Measurements from ENCODE around the gene CADM2.
"Not testable (repeated sequence)": the region's sequence is repeated elsewhere in the genome, so short reads cannot be mapped to it uniquely, and the experiment has no call there.

Gene CADM2

DNA sequence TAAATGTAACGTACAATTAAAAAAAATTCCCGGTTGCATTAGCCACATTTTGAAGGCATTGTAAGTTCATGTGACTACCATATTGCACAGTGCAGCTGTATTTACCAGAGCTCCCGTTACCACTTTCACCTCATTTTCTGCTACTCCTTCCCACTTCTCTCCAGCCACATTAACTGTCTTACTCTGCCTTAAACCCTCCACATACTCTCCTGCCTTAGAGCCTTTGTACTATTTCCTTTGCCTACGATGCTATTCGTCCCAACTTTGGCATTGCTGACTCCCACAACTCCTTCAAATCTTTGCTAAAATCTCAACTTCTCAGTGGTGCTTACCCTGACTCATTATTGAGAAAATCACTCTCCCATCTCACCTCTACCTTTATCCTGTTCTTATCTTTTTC is 115.2 kb downstream of the CADM2 start:
- in situ Hi-C loops (cut with MboI; ENCODE audit: low sequenced_read_pairs): no loop called here

DNA sequence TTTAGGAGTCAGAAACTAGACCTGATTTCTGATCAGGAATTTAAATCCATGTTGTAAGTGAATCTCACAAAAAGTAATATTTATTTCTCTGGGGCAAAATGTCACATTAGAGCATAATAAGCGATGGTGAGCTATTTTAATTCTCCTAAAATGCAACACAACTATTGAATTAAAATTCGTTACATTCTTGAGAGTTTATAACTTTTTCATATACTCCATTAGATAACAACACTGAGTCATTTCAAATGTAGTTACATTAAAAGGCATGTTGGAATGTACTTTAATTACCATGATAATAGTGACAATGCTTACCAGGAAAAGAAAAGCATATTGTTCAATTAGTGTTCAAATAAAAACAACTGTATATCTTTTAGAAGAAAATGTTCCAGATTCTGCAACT is 116.9 kb downstream of the CADM2 start:
- in situ Hi-C loops (cut with MboI; ENCODE audit: low sequenced_read_pairs): no loop called here

DNA sequence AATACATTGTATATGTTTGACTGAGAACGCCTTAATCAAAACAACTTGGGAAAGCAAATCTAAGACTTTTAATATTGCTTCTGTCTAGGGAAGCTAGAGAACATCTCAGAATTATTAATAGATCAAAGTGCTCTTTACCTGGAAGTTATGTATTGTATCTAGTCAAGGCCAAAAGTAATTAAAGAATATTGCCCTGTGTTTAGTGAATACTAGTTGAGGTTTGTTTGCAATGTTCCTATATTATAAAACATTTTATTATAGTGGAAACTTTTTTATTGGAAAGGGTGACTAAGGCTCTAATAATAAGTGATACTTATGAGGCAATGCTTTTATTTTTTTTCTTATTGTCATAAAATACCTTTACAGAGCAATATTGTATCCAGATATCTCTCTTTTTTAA is 118.2 kb downstream of the CADM2 start:
- in situ Hi-C loops (cut with MboI; ENCODE audit: low sequenced_read_pairs): no loop called here

DNA sequence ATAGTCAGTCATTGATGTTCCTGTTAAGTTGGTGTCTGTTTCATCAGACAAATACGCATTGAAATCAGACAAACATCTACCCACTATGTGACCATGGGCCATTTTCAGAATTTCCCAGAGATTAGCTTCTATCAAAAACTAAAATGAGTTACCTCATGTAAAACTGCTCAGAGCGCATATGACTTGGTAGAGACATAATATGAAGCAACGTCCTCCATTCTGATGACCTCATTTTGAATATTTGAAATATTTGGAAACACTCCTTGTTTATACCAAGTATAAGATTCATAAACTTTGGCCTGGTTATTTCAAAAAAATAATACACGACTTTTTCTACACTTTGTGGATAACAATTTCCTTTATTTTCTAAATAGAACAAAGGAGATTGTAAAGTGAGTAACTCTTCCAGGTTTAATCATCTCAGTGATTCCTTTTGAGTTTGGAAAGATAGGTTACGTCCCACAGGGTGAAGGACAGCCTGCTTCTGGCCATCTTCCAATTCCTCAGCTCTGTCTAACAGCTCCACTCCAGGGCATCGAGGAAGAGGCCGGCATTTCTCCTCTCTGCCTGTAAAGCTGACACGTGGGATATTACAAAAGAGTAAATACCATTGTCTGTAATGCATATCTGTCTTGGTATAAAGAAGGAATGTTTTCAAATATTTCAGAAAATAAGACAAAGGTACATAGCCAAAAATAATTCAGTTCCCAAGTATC is 122.6 kb downstream of the CADM2 start:
- in situ Hi-C loops (cut with MboI; ENCODE audit: low sequenced_read_pairs): no loop called here

DNA sequence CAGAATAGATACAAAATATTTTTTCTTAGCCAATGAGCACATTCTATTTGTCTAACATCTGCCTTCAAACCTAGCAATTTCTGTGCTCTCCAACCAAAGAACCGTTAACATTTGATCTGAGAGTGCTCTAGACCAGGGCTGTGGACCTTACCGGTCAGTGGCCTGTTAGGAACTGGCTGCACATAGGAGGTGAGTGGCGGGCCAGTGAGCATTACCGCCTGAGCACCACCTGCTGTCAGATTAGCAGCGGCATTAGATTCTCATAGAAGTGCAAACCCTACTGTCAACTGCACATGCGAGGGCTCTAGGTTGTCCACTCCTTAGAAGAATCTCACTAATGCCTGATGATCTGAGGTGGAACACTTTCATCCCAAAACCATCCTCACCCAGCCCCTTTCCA is 131.7 kb downstream of the CADM2 start:
- in situ Hi-C loops (cut with MboI; ENCODE audit: low sequenced_read_pairs): no loop called here

DNA sequence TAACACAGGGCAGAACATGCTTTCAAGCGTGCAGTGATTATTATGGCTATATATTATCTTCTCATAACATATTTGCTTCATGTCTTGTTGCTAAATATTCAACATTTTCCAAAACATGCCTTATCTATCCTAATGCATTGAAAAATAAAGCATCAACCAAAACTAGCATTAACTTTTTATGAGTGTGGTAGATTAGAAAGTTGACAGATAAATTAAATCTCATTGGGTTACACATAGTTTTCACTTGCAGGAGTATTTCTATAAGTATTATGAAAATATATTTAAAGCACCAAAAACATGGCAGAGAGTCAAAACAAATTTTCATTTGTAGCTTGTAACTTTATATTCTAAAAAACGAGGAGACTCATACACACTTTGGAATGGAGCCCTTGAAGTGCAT is 141.5 kb downstream of the CADM2 start:
- in situ Hi-C loops (cut with MboI; ENCODE audit: low sequenced_read_pairs): no loop called here

DNA sequence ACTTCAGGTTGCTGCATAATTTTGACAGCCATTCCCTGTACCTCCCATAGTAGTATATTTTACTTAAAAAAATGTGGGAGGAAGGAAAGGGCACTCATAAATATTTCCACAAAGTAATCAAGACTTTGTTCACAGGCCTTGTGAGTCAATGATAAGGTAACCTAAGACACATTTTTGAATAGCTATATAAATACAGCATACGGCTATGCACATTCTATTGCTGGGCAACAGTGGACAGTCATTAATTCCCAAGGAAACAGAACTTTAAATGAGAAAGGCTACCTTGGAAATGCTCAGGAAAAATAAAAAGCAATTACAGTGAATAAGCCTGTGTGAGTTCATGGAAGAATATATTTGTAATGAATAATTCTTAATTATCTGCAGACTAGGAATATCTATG is 144.0 kb downstream of the CADM2 start:
- in situ Hi-C loops (cut with MboI; ENCODE audit: low sequenced_read_pairs): no loop called here

DNA sequence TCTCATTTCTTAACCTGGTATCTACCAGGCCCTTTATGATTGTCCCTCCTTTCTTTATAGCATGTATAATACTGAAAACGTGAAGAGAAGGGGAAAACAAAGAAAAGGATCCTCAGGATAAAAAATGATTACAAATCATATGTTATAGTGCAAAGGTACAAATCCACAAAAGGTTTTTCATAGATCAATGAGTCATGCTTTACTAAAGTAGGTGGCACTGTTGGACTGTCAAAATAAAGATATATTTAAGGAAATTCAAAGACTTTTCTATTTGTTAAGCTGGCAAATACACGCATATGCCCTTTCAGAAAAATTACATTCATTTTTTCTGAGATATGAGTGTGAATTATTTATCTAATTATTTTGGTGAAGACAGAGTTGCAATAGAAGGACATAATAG is 151.6 kb downstream of the CADM2 start:
- in situ Hi-C loops (cut with MboI; ENCODE audit: low sequenced_read_pairs): no loop called here

DNA sequence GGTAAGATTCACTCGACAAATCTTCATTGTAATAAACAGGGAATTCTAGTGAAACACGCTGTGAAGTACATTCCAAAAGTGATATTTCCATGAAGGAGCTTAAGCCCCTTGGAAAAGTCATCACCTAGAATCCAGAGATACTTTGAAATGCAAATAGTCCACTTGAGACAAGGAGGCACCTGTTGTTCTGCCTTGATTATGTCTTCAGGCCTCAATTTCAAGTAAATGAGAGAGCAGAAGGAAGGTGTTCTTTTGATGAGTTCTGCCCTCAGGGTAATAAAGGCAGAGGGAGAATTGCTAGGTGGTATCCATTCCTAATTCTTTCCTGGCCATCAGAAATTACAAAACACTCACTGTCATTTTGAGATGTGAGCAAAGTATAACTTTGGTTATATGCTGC is 162.1 kb downstream of the CADM2 start:
- in situ Hi-C loops (cut with MboI; ENCODE audit: low sequenced_read_pairs): no loop called here

DNA sequence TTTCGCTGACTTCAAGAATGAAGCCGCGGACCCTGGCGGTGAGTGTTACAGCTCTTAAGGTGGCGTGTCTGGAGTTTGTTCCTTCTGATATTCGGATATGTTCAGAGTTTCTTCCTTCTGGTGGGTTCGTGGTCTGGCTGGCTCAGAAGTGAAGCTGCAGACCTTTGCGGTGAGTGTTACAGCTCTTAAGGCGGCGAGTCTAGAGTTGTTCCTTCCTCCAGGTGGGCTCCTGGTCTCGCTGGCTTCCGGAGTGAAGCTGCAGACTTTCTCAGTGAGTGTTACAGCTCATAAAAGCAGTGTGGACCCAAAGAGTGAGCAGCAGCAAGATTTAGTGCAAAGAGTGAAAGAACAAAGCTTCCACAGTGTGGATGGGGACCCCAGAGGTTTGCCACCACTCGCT is 174.1 kb downstream of the CADM2 start:
- in situ Hi-C loops (cut with MboI; ENCODE audit: low sequenced_read_pairs): not testable (repeated sequence)

DNA sequence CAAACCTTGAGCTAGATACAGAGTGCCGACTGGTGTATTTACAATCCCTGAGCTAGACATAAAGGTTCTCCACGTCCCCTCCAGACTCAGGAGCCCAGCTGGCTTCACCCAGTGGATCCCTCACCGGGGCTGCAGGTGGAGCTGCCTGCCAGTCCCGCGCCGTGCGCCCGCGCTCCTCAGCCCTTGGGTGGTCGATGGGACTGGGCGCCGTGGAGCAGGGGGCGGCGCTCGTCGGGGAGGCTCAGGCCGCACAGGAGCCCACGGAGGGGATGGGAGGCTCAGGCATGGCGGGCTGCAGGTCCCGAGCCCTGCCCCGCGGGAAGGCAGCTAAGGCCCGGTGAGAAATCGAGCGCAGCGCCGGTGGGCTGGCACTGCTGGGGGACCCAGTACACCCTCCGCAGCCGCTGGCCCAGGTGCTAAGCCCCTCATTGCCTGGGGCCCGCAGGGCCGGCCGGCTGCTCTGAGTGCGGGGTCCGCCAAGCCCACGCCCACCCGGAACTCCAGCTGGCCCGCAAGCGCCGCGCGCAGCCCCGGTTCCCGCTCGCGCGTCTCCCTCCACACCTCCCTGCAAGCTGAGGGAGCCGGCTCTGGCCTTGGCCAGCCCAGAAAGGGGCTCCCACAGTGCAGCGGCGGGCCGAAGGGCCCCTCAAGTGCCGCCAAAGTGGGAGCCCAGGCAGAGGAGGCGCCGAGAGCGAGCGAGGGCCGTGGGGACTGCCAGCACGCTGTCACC is 175.1 kb downstream of the CADM2 start:
- in situ Hi-C loops (cut with MboI; ENCODE audit: low sequenced_read_pairs): not testable (repeated sequence)

DNA sequence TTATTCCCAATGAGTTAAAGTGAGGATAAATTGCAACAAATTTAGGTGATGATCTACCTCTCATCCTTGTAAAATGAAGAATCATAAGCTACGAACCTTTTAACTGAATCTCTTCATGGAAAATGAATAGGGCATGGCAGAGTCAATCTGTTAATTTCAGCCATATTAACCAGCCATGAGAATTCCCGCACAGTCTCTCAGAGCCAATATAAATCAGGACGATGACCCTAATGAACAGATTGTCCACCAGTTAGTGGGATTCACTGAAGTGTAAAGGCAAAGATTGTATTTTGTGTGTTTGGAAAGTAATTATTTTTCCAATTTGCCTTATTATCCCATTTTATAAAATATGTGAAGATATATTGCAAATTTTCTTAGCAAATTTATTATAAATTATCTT is 183.8 kb downstream of the CADM2 start:
- in situ Hi-C loops (cut with MboI; ENCODE audit: low sequenced_read_pairs): no loop called here

DNA sequence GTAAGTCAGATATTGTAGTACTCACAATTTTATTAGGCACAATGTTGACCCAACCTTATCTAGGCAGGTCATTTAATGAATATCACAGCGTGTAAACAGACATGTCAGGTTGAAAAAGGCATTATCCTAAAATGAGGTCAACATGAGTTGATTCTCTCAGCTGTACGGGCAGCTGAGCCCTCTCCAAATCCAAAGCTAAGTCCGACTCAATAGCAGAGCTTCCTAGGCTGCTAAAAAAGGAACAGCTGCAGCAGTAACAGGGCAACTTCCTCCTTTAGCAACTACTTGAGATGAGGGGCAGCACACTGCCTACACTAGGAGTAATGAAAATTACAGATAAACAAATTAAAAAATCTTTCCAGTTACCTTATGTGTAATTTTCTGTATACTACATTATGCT is 189.2 kb downstream of the CADM2 start:
- in situ Hi-C loops (cut with MboI; ENCODE audit: low sequenced_read_pairs): no loop called here

DNA sequence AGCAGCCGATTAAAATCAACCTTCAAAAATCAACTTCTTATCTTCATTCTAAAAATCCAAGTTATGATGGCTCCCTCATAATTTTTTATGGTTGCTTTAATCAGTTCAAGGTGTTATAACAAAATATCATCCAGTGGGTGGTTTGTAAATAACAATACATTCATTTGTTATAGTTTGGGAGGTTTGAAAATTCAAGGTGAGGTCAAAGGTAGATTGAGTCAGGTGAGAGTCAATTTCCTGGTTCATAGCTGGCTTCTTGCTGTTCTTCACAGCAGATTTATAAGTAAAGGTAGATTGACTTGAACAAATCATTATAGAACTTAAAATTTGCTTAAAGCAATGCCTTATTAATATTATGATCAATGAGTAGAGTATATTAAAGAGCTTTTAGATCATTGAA is 192.8 kb downstream of the CADM2 start:
- in situ Hi-C loops (cut with MboI; ENCODE audit: low sequenced_read_pairs): no loop called here

DNA sequence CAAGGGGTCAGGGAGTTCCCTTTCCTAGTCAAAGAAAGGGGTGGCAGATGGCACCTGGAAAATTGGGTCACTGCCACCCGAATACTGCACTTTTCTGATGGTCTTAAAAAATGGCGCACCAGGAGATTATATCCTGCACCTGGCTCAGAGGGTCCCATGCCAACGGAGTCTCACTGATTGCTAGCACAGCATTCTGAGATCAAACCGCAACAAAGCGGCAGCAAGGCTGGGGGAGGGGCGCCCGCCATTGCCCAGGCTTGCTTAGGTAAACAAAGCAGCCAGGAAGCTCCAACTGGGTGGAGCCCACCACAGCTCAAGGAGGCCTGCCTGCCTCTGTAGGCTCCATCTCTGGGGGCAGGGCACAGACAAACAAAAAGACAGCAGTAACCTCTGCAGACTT is 194.5 kb downstream of the CADM2 start:
- in situ Hi-C loops (cut with MboI; ENCODE audit: low sequenced_read_pairs): not testable (repeated sequence)

DNA sequence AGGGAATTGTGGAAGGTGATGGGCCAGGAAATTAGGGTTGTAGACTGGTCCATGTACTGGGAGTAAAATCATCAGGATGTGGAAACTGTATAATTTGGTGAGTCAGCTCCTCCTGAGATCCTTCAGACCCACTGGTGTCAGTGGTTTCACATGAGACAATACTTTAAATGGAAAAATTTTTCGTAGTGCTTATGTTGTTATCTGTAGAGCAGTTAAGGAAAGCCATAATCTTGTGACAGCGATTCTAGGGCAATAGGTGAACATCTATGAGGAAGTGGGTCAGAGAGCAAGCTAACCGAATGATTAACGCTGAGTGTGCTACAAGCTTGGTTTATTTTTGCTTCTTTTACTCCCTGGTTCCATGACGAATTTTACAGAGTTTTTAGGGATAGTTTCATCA is 200.6 kb downstream of the CADM2 start:
- in situ Hi-C loops (cut with MboI; ENCODE audit: low sequenced_read_pairs): no loop called here

DNA sequence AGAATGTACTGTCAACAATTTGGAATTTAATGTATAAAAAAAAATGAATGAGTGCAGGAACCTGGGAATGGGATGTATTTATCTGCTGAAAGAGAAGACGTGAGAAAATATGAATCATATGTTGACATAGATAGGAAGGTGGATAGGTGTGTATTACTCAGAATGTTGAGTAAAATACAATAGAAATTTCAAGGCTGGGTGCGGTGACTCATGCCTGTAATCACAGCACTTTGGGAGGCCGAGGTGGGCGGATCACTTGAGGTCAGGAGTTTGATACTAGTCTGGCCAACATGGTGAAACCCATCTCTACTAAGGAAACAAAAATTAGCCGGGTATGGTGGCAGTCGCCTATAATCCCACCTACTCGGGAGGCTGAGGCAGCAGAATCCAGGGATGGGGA is 202.8 kb downstream of the CADM2 start:
- in situ Hi-C loops (cut with MboI; ENCODE audit: low sequenced_read_pairs): no loop called here

DNA sequence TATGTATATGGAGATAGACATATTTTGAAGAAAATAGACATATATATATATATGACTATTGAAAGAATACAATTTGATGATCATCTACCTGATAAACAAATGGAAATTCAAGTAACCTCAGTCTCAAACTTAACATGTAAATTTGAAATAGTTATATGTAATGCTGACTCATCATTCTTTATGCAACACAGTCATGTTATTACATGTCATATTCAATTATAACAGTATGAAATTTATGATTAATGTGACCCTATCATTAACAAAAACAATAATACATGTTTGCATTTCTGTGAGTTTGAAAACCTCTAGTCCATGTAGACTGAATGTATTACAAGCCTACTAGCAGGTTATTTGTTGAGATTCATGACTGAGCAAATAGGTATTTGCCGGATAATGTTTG is 204.1 kb downstream of the CADM2 start:
- in situ Hi-C loops (cut with MboI; ENCODE audit: low sequenced_read_pairs): no loop called here

DNA sequence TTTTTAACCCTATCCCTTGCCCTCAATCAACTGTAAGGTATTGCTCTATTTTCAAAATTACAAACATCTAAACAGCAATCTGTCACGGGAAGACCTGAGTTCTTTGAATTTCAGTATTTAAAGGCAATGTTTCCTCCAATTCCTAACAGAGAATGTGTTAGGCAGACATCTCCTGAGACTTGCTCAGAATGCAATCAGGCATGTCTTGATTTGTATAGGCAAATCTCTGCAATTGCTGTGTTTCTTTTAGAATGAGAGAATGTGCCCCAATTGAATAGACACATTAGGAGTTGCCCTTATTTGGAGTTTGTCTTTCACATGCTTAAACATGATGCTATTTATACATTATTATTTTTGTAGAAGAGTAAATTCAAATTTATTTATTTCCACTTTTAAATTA is 205.6 kb downstream of the CADM2 start:
- in situ Hi-C loops (cut with MboI; ENCODE audit: low sequenced_read_pairs): no loop called here

DNA sequence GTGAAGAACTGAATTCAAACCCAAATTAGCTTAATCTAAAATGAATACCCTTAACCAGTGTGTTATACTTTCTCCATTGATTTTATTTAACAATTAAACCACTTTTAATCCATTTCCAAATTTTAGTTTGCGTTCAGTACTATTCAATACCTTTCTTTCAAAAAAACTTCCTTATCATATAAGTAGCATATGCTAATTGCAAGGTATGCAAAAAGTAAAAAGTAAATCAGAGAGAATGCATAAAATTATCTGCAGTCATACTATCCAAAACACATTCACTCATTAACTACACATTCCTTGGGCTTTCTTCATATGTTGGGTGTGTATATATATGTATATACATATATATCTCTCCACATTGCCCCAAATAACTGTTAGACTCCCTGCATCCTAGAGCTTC is 208.8 kb downstream of the CADM2 start:
- in situ Hi-C loops (cut with MboI; ENCODE audit: low sequenced_read_pairs): no loop called here

DNA sequence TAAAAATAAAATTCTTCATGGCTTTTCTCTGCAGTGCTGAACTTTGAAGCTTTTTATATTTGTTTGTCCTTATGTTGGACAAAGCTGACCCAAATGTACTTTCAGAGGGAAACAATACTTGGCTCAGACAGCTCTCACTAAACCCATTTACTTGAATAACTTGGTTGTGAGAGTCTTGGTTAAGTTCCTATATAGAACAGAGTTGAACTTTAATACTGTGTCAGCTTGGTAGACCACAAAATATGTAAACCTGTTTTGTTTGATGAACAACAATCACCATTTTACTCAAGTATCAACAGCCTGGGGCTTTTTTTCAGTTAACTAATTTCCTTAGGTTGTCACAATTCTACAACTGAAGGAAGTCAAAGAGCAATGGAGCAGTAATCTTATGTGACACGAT is 211.9 kb downstream of the CADM2 start:
- in situ Hi-C loops (cut with MboI; ENCODE audit: low sequenced_read_pairs): no loop called here

DNA sequence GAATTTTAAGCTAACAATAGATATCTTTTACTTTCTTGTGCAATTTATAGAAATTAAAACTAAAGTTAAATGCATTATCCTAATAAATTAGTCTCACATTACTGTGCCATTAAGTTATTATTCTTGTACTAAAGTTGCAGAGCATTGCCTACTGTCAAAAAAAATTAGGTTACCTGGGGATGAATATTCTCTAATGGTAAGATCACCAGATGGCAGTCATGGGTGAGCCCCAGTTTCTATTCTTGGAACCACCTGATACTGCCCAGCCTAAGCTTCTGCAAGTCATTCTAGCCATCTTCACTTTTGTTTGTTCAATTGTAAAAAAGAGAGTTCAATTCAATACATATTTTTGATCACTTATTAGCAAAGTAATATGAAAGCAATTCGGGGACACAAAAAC is 213.2 kb downstream of the CADM2 start:
- in situ Hi-C loops (cut with MboI; ENCODE audit: low sequenced_read_pairs): no loop called here

DNA sequence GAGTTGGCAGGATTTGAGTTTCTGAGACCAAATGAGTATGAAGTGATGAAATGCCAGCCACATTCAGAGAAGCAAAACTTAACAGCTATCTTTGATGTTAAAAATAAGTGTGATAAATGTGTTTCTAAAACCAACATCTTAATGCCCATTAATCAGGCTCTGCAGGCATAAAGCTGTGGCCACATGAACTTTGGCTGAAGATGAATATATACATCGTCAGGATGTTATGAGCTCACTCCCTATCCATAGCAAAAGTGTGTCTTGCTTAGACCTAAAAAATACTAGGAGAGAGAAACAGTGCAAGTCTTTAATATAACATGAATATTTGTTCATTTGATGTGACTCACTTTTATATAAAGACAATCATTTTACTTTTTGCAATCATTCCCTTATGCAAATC is 218.0 kb downstream of the CADM2 start:
- in situ Hi-C loops (cut with MboI; ENCODE audit: low sequenced_read_pairs): no loop called here
